GM19467 (cell line): ENCODE data around the gene HELZ2.
"Not testable (repeated sequence)": the region's sequence is repeated elsewhere in the genome, so short reads cannot be mapped to it uniquely, and the experiment has no call there.

Experiments
- ATAC-seq: cut with Tn5 transposase; IDR thresholded peaks from one replicate; pipeline ENCODE4 v1.9.1; 2021; ENCODE audit warnings: mild to moderate bottlenecking, moderate library complexity; ENCODE audit not compliant: unreplicated experiment

The HELZ2 gene

GRCh38 chr20:63580796-63581461 lies 6.9 kb upstream of the HELZ2 start:
- ATAC-seq: no peak

GRCh38 chr20:63579017-63579694 lies 5.1 kb upstream of the HELZ2 start:
- ATAC-seq: no peak

GRCh38 chr20:63578224-63579016 lies 4.4 kb upstream of the HELZ2 start:
- ATAC-seq: no peak

- no peak for ATAC-seq
Measured at GRCh38 chr20:63577317-63577894, 3.4 kb upstream of the HELZ2 start.

GRCh38 chr20:63576311-63576710 lies 2.3 kb upstream of the HELZ2 start:
- ATAC-seq: no peak

- no peak for ATAC-seq
Measured at GRCh38 chr20:63574829-63575743, 1.0 kb upstream of the HELZ2 start.

GRCh38 chr20:63573647-63574131 lies 350 bp downstream of the HELZ2 start:
- no peak for ATAC-seq

GRCh38 chr20:63572788-63573646 lies 1.0 kb downstream of the HELZ2 start:
- ATAC-seq: no peak

GRCh38 chr20:63572071-63572787 lies 1.8 kb downstream of the HELZ2 start:
- ATAC-seq: no peak

- ATAC-seq: not testable (repeated sequence)
Measured at GRCh38 chr20:63571087-63571478, 3.0 kb downstream of the HELZ2 start.

GRCh38 chr20:63570281-63571086 lies 3.6 kb downstream of the HELZ2 start:
- no peak for ATAC-seq

GRCh38 chr20:63568986-63569949 lies 4.8 kb downstream of the HELZ2 start:
- ATAC-seq: no peak

- ATAC-seq: peak; percentile 13
Measured at GRCh38 chr20:63568170-63568981, 5.7 kb downstream of the HELZ2 start.

- ATAC-seq: peak; percentile 46
Measured at GRCh38 chr20:63567386-63568169, 6.5 kb downstream of the HELZ2 start.

- no peak for ATAC-seq
Measured at GRCh38 chr20:63567136-63567385, 7.0 kb downstream of the HELZ2 start.
